ENCODE results near the gene EDEM3.
"Not testable (repeated sequence)": the region's sequence is repeated elsewhere in the genome, so short reads cannot be mapped to it uniquely, and the experiment has no call there.

Gene EDEM3

GRCh38 chr1:184734980-184735379, 19.7 kb downstream of the EDEM3 start:
- DNase-seq, result no peak

GRCh38 chr1:184724843-184725242, 29.8 kb downstream of the EDEM3 start:
- no peak for DNase-seq

DNA sequence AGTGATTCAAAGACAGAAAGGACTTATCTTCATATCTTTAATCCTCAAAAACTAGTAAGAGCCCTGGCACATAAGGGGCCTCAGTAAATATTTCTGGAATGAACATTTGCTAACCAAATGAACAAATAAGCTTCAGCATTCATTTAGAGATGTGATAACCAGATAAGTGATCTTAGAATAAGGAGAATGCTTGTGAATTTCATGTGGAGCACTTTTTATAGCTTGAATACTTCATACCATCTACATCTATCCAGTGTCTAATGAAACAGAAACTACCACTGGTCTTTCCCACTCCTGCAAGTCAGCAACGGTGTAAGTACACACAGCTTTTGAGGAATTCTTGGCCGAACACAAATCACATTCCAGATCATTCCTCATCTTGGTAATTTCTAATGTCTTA, 38.5 kb downstream of the EDEM3 start:
- DNase-seq, result no peak

DNA sequence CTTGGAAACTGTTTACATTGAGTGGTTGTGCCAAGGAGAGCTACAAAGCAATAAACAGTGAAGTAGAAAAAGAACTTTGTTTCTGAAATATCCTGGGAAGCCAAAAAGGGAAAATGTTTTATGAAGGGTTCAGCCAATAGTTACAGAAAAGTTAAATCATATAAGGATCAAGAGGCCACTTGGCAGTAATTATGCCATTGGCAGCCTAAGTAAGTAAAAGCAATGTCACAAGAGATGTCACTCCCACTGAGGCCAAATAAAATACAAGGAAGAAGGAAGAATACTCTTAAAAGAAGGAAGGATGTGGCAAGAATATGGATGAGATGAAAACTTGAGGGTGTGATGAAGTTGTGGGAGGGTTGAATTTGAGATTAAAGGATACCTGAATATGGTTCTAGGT, 45.2 kb downstream of the EDEM3 start:
- DNase-seq, result no peak

GRCh38 chr1:184708084-184708676, 46.5 kb downstream of the EDEM3 start:
- DNase-seq, result no peak

- DNase-seq, result no peak
These were observed 49.4 kb downstream of the EDEM3 start for GRCh38 chr1:184705271-184705670.

- no peak for DNase-seq
These were observed 52.8 kb downstream of the EDEM3 start for GRCh38 chr1:184701816-184702215.

GRCh38 chr1:184698969-184699368, 55.7 kb downstream of the EDEM3 start:
- no peak for DNase-seq

- no peak for DNase-seq
These were observed 56.6 kb downstream of the EDEM3 start for GRCh38 chr1:184698016-184698415.

- no peak for DNase-seq
These were observed 58.3 kb downstream of the EDEM3 start for GRCh38 chr1:184696403-184696802.

DNA sequence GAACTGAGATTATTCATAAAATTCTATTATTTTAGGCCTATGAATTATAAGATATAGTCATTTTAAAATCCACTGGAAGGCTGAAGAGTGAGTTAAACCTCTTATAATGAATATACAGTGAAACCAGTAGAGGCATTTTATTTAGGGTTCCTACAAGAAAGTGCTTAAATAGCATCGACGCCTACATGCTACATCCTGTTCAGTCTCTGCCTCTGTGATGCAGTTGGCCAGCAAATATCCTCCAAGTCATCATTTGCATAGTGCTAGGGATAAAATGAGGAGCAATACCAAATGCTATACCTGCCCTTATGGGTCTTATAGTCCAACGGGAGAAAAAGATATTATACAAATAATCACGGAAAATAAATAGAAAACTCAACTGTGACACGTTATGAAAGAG, 59.6 kb downstream of the EDEM3 start:
- no peak for DNase-seq

GRCh38 chr1:184693011-184693410, 61.6 kb downstream of the EDEM3 start:
- DNase-seq, result no peak

- DNase-seq, result peak; percentile 2
These were observed 62.8 kb downstream of the EDEM3 start for GRCh38 chr1:184691719-184692324.

- no peak for DNase-seq
These were observed 68.1 kb downstream of the EDEM3 start for GRCh38 chr1:184686540-184686939.

DNA sequence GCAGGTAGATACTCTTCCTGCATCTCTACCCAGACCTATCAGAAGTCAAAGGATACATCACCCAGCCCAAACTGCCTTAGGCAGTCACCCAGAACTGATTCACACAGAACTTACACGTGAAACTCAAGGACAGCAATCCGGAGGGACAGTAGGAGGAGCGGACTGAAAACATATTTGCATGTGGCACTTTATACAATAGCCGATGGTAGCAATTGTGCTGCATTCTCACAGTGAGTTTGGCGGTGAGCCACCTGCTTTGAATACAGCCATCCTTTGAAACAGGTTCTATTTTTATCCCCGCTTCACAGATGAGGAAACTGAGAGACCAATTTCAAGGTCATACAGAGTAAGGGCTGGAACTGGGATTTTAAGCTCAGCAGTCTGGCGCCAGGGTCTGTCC, 69.5 kb downstream of the EDEM3 start:
- no peak for DNase-seq

DNA sequence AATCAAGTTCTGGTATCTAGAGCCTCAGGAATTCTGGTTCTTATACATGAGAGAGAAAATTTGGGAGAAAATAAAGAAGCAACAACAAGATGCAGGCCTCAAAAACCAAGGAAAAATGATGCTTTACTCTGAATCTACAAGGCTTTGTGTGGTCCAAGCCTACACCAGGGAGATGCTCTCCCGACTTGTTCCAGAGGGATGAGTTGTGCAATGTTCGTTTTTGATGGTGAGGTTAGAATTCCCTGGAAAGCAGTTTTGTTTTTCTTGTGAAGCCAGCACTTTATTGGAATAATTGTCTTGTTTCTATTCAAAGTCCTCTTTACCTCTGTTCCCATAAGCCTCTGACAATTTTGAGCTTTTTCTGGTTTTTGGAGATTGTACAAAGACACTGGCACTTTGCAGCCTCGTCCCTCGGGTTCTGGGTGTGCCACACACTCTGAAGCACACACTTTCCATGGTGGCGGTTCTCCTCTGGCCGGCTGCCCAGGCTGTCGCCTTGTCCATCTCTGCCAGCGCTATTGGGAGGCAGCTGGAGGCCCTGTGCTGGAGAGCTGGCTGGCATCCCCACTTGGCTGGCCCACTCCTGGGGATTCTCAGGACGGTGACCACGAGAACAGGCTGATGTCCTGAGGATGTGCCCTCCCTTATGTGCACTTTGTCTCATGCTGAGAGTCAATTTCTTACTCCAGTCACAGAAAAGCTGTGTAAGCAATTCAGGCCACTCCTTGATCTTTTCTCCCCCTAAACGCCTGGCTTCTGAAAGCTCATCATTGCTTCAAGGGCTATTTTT, 70.2 kb downstream of the EDEM3 start:
- DNase-seq, result no peak

DNA sequence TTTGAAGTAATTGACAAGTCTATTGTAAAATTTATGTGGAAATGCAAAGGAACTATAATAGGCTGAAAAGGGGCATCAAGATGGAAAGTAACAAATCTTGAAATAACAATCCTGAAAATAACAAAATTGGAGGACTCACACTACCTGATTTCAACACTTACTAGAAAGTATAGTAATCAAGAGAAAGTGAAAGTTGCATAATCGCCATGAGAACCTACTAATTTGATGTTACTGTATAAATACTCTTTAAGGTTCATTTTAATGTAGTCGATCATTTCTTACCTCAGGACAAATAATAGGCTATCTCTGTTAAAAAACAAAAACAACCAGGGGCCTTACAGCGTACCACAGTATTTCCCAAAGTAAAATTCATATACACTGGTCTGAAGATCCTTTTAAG, 71.7 kb downstream of the EDEM3 start:
- DNase-seq, result no peak

DNA sequence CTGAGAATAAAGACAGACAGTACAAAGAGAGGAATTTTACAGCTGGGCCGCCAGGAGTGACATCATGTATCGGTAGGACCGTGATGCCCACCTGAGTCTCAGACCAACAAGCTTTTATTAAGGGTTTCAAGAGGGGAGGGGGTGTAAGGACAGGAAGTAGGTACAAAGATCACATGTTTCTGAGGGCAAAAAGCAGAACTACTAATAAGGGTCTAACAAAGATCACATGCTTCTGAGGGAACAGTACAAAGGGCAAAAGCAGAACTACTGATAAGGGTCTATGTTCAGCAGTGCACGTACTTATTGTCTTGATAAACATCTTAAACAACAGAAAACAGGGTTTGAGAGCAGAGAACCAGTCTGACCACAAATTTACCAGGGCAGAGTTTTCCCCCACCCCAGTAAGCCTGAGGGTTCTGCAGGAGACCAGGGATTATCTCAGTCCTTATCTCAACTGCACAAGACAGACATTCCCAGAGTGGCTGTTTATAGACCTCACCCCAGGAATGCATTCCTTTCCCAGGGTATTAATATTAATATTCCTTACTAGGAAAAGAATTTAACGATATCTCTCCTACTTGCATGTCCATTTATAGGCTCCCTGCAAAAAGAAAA, 73.9 kb downstream of the EDEM3 start:
- DNase-seq, result not testable (repeated sequence)

- not testable (repeated sequence) for DNase-seq
These were observed 75.2 kb downstream of the EDEM3 start for GRCh38 chr1:184679472-184679871.

DNA sequence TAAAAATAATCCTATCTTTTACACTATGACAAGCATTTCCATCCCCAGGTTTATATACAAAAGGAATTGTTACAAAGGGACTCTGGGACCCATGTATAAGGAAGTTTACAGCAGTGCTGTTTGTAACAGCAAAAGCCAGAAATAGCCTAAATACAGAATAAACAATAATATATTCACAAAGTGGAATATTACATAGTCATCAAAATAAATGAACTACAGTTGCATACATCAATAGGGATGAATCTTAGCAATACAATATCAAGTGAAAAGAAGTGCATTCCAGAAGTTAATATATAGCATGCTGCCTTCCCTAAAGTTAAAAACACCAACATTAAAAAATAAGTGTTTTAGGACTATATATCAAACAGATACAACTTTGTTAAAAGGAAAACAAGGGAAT, 77.3 kb downstream of the EDEM3 start:
- no peak for DNase-seq

DNA sequence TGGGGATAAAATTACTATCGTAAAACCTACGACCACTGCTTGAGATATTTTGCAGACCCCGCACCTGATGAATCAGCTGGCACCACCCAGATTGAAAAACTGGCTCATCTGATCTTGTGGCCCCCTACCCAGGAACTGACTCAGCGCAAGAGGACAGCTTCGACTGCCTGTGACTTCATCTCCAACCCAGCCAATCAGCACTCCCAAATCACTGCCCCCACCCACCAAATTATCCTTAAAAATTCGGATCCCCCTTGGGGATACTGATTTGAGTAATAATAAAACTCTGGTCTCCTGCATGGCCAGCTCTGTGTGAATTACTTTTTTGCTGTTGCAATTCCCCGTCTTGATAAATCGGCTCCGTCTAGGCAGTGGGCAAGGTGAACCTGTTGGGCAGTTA, 81.4 kb downstream of the EDEM3 start:
- DNase-seq, result no peak

DNA sequence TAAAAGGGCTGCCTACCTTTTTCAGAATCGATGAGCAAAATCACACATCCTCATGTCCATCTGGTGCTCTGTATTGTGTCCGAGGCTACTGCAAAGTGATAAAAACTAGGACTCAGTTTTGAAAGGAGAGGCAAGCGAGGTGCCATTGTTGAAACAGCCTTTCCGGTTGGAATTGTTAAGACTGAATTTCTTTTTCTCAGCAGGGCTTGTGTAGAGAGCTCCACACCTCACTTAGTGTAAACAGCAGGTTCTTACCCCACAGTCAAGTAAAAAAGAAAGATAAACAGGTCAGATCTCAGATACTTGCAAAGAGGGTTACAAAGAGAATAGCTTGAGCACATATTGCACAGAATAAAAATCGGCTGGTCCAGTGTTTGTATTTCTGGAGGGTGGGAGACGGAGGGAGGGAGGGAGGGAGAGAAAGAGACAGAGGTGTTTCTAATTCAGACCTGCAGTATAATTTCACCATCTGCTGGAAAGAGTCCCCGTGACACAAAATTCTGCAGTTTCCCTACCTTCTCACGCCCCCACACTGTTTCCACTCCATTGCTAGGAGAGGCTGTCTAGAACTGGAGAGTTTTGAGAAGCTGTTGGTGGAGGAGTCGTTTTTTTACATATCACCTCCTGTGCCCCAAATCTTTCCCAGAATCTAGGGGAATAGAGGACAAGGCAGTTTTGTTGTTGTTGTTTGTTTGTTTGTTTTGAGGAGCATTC, 82.5 kb downstream of the EDEM3 start:
- no peak for DNase-seq

DNA sequence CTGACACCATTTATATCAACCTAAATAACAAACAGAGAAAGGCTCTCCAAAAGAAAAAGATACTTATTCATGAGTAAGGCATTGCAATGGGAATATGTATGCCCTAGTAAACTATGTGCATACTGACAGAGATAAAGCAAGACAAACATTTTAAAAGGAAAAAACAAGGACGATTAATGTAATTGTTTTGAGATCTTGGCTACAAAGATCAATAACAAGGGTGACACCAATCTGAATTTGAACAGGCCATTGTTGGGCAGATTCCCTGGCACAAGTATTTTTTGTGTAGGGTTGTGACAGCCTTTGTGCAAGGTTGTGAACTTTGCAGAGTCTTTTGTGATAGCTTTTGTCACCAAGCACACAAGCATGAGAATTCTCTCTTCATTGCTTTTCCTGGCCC, 85.3 kb downstream of the EDEM3 start:
- DNase-seq, result no peak
